NCI-H82 treated with DMSO at 0.1 percent for 48 hours (cell line): ENCODE results near the gene LIMCH1.

Experiments
- DNase-seq: peaks from one replicate; lab custom pipeline; 2025; ENCODE audit not compliant: unreplicated experiment; lab: John Stamatoyannopoulos, UW

LIMCH1 gene

GRCh38 chr4:41601025-41601424 is 63.1 kb downstream of the LIMCH1 start:
- no peak for DNase-seq

GRCh38 chr4:41602113-41602512 is 64.2 kb downstream of the LIMCH1 start:
- DNase-seq, result no peak

DNA sequence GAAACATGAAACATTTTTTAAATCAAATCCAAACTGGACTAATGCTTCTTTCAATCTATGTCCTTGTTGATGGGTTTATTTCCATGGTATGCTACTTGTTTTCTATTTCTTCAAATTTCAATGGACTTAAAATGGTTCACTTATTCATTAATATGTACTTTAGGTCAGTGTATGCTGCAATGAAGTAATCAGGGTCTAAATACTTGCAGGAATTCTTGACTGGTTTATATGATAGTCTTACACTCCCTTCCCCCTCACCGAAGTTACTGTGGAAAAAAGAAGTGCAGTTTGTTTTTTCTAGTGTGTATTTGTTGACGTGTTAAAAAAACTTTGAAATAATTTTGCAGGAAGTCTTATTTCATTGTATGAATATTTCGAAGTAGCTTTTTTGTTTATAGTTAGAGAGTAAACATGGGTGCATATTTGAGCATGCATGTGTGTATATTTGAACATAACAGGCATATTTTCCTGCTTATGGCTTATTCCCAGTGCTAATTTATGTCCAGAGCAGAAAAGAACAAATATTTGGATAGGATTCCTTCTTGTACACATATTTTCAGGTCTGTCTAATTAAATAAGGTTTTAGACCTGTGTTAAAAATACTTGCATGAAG is 65.0 kb downstream of the LIMCH1 start:
- no peak for DNase-seq

- DNase-seq, result no peak
Observed at GRCh38 chr4:41609851-41610250, 71.9 kb downstream of the LIMCH1 start.

GRCh38 chr4:41610474-41610873 is 72.5 kb downstream of the LIMCH1 start:
- DNase-seq, result no peak

- DNase-seq, result no peak
Observed at GRCh38 chr4:41611124-41611838, 73.3 kb downstream of the LIMCH1 start.

DNA sequence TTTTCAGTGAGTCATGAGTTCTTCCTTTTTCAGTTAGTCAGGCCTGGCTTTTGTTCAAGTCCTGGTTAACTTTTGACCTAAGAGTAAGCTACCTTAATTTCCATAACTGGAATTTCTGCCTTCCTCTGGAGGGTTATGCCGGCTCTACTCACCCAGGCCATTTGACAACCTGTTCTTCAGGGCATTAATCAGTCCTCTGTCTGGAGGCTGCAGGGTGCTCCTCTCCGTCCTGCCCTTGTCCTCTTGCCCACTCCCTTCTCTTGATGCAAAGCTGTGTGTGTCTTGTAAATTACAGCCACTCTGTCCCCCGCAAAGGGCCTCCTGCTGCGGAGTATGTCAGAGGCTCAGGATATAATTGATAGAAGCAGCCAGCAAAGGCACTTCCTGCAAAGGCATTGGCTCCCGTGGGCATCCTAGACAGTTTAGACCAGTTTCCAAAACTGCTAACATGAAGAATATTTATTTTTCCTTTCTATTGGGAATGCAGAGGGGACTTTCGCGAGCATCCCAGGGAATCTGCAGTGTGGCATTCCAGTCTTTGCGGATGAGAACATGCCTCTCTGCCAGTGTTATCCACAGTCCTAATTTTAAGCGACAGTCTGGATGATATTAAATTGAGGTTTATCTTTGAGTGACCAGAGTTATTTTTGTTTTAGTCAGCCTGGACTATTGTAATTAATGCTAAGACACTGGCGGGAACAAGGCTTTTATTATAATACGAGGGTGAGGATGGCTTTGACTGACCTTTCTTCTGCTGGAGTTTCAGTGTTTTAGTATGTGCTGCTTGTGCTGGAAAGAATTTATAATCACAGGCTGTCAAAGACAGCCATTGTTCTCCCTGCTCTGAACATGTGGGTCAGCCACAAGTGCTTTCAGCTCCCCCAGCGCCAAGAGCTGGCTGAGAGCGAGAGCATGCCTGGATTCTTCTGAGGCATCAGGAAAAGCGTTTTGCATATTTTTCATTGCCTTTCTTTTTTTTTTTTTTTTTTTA is 74.2 kb downstream of the LIMCH1 start:
- DNase-seq, result no peak

- no peak for DNase-seq
Observed at GRCh38 chr4:41613386-41613785, 75.4 kb downstream of the LIMCH1 start.

GRCh38 chr4:41613821-41614220 is 75.9 kb downstream of the LIMCH1 start:
- DNase-seq, result no peak

DNA sequence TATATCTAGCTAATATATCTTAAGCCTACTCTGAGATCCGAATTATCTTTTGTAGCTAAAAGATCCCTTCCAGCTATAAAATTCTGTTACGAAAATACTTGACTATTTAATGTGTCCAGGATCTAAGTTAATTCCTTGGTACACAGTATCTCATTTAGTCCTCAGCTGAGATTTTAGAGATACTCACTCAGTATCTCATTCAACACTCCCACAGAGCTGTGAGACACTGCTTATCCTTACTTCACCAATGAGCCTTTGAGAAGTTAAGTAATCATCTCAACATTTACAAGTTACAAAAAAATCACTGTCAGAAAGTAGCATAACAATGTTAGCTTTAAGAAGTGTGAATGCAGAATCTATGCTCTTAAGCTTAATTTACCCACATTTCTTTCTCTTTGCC is 76.6 kb downstream of the LIMCH1 start:
- no peak for DNase-seq

GRCh38 chr4:41619161-41619560 is 81.2 kb downstream of the LIMCH1 start:
- DNase-seq, result no peak

- no peak for DNase-seq
Observed at GRCh38 chr4:41620594-41621256, 82.8 kb downstream of the LIMCH1 start.

DNA sequence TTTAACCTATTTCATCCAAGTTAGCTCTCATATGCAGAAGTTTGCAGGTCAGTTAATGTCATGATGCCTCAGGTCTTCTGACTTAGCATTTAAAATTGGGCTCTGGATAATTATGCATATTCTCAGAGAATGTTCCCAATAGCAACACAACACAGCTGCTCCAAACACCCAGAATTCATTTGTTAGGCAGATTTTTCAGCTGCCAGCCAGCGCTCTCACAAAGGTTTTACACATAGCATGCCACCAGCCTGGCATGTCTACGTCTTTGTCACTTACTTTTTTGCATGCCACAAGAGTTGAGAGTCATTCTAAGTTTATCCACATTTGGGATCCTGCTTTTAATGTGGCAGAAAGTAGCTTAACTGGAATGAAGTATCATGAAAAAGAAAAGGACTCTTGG is 84.8 kb downstream of the LIMCH1 start:
- no peak for DNase-seq

DNA sequence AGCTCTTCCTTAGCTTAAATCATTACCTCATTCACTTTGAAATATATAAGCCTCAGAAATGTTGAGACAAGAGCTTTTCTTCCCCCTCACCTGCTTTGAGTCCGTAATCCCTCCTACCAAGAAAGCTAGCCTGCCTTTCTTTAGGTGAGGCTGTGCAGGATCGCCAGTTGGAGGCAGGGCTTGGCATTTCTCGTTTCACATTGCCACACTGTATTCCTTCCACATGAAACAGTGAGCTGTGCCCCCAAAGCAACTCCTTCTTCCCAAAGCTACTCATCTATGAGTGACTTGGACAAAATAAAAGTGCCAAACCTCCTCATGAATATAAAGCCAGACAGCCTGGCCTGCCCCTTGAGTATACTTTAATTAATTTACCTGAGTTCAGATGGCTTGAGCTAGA is 86.8 kb downstream of the LIMCH1 start:
- no peak for DNase-seq

- DNase-seq, result no peak
Observed at GRCh38 chr4:41625531-41625930, 87.6 kb downstream of the LIMCH1 start.

- no peak for DNase-seq
Observed at GRCh38 chr4:41628936-41629335, 91.0 kb downstream of the LIMCH1 start.

- DNase-seq, result no peak
Observed at GRCh38 chr4:41631523-41631922, 93.6 kb downstream of the LIMCH1 start.

DNA sequence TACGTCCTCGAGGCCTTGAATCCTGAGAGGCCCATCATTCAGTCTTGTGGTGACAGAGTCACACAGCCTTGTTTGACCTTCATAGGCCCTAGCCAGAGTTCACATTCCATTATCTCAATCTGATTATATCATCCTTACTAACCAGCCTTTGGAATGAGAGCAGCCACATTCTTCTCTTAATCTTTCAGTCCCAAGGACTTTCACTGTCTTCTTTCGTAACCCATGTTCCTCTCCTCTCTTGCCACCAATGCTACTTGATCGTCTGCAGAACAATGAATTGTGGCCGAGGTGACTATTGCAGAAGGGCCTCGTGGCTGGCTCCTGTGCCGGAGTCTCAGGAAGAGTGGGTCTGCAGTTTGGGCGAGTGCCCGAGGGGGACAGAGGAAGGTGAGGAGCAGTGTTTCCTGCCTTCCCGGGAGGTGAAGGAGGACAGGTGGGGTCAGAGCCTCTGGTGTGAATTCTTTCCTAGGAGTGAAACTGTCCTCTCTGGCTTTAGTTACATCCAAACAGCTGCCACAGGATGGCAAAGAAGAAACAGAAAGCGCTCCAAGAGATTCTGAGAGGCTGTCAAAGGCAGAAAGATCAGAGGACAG is 94.6 kb downstream of the LIMCH1 start:
- no peak for DNase-seq

- DNase-seq, result no peak
Observed at GRCh38 chr4:41633321-41633720, 95.4 kb downstream of the LIMCH1 start.

DNA sequence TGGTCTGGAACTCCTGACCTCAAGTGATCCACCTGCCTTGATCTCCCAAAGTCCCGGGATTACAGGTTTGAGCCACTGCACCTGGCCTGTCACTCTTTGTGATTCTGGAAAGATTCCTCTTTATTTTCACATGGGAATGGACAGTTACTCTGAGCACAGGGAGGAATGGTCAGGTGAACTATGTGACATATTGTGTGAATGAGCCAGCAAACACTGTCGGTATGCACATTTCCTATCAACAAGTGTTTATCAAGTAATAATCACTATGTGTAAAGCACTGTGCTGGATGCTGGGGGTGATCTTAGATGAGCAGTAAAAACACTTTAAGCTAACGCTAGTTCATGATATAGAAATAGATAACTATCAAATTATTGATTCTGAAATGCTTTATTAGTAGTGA is 97.5 kb downstream of the LIMCH1 start:
- no peak for DNase-seq

- no peak for DNase-seq
Observed at GRCh38 chr4:41638203-41638602, 100.2 kb downstream of the LIMCH1 start.
